Hematopoietic multipotent progenitor cell treated with erythropoietin and hydrocortisone succinate and interleukin-3 and kit ligand, for 8 days (in vitro differentiated cells): ENCODE results near the gene DIPK1A.
A peak's percentile ranks its signal among the peaks of the same experiment; 100 is the strongest.

Experiments
- DNase-seq: peaks from one replicate; pipeline ENCODE4 v3.0.0-alpha.2; 2015

The DIPK1A gene

DNA sequence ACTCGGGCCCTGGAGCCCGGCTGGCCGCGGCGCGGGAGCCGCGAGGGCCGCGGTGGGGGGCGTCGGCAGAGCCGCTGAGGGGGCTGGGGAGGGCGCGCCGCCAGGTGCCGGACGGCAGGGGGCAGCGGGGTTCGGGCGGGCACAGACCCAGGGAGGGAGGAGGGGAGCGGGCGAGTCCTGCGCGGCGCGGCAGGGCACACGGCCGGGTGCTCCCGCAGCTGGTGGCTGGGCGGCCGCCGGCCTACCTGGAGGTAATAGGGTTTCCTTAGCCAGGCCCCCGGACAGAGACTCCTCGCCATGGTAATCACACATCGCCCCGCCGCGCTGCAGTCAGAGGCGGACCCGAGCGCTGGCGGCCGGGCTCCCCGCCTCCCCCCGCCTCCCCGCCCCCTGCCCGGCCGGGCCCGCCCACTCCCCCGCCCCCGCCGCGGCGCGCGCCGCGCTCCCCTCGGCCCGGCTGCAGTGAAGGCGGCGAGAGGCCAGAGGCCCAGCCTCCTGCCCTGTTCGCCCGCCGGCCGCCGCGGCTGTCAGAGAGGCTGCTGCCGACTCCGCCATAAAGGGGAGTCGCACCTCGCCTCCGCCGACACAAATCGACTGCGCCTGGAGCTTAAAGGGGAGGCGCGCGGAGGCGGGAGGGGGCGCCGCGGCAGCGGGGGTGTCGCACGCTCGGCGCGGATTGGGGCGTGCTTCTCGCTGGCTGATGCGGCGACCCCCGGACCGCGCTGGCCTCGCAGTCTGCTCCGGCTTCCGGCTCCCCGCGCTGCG is at the start of gene DIPK1A:
Gene DIPK1A (minus strand): TSS at position 332 of the 765 bp plus-strand sequence. CDS start 33 bp downstream, at position 299.
- DNase-seq = peak; percentile 56

DNA sequence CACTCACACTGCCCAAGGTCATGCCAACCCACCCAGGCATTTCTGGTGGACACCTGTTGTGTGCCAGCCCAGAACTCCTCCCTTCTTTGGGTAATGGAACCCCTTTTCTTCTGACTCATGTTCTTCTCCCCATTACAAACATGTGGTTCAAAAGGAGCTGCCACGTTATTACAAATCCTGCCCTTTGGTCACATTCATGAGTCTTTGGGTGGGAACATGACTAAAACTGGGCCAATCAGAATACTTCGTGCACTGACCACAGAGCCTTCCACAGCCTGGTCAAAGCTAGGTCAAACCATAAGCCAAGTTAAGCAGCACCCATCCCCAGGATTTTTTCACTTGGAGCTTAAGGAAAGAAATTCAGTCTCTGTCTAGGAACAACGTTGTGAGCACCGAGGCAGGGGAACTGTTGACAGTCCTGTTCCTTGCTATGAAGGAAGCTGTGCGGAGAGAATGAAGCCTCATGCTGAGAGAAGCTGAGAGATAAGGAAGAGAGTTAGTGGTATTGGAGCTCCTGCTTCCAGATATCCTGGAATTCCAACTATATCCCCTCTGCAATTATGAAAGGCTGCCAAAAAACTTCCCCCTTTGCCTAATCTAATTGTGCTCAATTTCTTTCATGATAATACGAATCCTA is 46.8 kb upstream of the DIPK1A start:
- no peak for DNase-seq

DNA sequence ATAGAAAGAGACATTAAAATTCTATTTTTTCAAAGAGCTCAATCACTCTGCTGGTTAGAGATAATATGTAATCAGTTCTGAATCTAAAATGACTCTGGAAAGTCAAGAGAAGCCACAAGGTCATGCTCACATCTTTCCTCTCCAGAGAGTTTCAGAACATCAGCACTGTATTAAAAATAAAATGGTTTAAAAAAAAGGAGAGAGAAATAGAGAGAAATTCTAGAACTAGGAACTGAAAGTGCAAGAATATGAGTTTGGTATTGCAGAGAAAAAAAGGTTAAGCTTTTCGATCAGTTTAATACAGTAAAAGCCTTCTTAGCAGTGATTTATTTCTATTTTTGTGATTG is 44.0 kb upstream of the DIPK1A start:
- no peak for DNase-seq

DNA sequence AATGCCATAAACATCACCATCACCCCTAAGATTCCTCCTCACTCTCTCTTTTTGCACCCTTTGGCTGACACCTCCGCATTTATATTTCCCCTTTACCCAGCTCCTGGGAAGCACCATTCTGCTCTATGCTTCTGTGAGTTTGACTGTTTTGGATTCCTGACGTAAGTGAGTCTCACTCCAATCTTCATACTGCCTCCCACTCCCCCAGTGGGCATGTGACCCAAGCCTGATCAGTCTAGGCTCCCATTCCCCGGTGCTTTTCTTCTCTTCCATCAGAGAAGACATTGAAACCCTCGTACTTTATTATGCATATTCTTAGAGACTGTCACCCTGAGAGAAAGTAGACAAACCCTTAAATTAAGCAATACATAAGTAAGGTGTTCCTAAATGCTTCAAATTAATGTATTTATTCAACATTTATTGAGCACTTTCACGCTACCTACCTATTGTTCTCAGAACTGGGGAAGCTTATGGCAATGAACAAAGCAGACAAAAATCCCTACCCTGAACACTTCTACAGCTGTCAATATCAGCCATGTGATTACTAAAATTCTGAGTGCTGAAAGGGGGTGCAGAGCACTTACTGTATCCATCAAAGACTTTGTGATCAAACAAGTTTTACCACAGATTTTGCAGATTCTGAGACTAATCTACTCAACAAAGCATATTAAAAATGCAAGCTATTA is 43.4 kb upstream of the DIPK1A start:
- no peak for DNase-seq

DNA sequence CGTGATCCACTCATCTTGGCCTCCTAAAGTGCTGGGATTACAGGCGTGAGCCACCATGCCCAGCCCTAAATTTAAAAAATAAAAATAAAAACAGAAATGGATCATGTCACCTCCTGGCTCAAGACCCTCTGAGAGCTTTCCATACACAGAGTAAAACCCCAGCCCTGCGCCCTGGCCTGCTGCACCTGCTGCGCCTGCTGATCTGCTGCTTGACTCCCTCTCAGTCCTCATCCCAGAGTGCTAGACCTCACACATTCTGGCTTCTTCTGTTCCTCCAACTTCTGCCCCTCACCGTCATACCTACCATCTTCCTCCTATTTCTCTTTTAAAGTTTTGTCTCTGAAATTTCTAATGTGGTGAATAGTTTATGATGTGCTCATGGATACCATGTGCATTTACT is 42.7 kb upstream of the DIPK1A start:
- DNase-seq = no peak

DNA sequence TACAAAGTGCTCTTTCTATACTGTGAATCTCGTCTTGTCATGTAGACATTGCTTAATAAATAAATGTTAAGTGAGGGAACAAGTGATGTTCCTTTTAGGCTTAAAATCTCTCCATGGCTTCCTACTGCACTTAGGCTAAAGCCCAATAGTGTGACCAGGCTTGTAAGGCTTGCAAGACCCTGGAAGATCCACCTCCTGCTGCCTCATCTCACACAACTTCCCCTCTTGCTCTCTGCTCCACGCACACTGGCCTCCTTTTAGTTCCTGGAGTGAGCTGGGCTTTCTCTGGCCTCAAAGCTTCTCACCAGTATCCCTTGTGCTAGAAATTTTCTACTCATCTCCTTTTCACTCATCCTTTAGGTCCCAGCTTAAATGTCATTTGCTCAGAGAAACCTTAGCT is 41.5 kb upstream of the DIPK1A start:
- DNase-seq = no peak

DNA sequence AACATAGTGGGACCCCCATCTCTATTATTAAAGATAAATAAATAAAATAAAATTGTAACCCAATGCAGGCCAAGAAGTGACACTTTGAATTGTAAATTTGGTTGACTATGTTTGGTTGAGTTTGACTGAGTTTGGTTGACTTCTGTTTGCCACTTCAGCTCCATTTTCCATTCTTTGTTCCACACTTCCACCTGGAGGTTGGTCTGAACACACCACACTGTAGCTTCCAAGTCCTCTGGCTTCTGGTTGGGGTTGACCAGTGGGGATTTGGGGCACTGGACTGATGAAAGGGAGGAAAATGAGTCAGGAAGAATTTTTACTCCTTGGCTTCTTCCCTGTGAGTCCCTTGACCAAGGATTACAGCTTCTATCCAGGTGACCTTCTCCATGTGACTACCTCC is 40.6 kb upstream of the DIPK1A start:
- DNase-seq = no peak

DNA sequence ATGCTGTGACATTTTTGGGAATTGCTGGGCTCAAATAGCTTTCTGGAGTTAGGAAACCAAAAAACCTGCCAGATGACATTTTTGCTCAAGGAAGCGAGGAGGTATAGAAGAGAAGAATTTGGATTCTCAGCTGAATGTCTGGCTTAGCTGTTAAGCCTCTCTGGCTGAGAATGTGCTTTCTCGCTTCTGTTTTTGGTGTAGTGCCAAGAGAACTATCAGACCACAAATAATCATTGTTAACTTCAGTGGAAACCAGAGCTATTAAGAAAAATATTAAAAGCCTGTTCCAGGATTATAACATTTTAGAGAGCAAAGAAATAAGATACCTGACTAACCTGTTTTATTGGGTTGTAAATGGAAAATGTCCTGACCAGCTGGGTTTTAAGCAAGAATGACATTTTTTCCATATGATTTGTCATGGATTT is 39.5 kb upstream of the DIPK1A start:
- no peak for DNase-seq

DNA sequence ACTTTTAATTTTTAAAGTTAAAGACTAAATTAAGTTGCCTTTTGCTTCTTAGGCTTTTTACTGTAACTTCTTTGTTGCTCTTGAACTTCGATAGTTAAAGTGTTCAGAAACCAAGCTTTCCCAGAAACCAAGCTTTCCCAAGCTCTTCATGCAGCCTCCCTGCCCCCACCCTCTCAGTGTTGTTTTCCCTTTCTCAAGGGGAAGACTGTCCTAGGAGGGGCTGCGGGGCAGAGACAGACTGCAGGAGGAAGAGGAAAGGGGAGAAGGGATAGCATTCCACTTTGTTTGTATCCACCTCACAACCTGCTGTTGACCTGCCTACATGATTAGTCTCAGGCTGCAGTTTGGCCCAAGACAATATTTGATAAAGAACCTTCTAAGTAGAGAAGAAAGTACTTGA is 39.0 kb upstream of the DIPK1A start:
- no peak for DNase-seq

DNA sequence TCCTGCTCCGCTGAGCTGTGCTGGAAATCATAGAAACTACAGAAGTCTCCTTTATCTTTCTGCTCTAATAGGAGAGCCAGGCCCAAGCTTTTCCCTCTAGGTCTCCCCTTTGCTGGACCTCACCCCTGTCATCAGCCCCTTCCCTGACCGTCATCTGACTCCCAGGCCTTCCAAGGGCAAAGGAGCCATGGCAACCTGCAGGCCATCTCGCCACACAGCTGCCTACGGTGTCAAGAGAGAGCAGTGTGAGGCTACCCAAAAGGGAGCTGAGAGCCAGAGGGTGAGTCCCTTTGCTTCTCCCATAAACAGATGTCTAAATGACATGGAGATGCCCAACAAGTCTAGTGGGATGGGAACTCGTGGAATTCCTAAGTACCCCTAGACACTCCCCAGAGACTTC is 37.6 kb upstream of the DIPK1A start:
- no peak for DNase-seq

DNA sequence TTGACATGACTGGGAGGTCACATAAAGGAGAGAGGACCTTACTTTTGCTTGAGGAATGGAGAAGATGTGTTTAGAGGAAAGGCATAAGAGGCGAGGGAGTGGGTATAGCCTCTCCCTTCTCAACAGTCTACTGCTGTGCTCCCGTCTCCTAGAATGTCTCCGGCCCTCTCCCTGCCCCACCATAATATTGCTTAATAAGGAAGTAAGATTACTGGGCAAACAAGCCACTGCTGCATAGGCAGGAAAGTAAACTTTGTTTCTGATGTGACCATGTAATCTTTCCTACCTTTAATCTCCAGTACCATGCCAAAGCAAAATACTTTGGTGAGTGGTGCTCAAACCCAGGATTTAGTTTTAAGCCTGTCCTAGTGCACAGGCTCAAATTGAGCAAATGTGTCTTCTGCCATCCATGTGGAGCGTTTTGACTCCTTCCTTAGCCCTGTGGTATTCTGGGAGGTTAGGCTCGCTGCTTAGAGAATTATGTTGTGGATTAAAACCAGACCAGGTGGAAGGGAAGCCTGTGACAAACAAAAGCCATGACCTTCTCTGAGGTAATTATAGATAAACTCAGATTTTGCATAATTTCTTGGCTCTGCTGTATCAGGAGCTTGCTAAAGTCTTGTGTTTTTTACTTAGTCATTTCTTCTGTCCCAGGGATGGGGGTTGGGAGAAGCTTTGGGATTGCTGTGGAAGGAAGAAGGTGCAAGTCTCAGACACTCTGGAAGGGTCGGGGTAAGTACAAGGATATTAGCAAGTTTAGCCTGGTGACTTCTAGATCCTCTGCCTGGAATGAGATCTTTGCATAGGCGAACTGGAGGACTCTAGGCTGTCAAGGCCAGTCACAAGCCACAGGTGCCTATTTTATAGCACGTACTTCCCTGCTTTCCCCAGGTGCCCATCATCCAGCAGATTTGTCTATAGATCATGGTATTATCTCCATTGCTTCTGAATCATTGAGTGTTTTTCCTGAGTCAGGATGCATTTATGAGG is 34.5 kb upstream of the DIPK1A start:
- DNase-seq = no peak

DNA sequence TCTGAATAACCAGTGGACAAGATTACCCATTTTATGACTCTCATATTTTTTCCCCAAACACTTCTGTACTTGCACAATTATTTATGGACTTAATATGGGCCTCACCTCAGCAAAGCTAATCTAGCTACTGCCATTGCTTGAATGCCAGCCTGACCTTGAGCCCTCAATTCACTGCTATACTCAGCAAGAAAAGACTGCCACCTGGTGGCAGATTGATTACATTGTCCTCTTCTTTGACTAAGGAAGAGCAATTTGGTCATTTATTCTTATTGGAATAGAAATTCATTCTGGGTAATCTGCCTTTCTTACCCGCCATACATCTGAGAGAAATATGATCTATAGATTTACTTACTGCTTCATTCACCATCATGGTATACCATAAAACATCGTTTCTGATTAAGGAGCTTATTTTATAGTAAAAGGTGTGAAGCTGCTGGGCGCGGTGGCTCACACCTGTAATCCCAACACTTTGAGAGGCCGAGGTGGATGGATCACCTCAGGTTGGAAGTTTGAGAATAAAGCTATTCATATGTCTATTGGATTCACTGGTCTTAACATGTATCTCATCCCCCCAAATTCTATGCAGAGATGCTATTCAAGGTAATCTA is 32.9 kb upstream of the DIPK1A start:
- DNase-seq = peak; percentile 88

DNA sequence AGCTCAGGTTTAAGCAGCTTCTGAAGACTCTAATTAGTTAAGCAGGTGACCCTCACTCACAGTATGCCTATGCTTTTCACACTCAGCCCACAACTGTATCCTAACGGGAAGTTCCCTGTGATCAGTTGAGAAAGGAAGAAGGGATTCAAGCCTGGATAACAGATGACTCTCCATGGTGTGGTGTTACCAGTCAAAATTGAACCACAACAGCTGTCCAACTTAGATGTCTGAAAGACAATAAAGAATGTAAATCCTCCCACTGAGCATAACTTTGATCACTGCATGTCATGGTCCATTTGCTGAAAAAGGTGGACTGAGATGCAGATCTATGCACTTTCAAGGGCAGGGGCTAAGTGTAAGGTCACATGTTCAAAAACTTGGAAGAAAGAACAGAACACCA is 32.3 kb upstream of the DIPK1A start:
- no peak for DNase-seq

DNA sequence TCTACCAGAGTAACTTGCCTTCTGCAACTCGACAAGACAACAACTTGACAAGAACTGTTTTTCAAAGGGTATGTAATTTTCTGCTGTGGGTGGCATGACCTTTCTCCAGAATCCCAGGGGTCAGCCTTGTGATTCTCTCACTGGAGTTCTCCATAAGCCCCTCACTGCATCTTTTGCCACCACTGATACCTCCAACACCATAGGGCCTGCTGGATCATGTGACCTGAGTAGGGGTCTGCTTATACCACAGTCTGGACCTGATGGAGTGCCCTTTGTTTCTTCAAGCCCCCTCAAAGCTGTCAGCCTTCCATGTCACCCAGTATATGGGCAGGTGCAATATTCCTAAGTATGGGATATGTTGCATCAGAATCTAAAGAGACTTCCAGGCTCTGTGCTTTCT is 31.6 kb upstream of the DIPK1A start:
- DNase-seq = no peak

DNA sequence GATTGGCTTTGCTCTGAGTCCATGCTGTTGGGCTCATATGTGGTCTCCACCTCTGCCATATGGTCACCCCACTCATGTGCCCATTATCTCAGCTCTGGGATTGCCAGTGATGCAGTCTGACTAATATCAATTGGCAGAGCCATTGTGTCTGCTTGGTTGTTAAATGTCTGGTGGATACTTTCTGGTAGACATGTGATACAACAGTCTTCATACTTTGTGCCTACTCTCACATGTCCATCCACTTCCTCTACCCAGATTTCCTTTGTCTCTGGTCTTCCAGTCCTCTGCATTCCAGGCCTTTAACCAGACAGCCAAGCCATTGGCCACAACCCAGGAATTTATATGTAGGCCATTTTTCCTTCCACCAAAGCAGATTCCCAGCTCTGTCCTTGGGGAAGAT is 30.8 kb upstream of the DIPK1A start:
- DNase-seq = no peak

DNA sequence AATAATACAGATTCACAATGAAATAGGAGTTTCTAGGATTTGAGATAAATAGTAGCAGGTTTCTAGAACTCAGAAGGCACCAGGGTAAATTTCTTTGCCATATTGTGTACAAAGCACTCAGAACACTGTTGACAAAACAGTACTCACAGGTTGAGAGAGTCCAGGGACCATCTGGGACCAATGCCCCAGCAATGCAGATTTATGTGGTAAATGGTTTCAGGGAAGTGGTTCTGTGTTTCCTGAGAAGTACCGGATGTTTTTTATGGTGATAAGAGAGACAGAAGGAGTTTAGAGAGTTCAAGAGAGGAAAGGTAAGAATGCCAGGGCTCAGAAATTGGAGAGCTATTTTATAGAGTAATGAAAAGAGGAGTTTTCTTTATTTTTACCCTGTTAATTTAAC is 29.6 kb upstream of the DIPK1A start:
- DNase-seq = peak; percentile 26

DNA sequence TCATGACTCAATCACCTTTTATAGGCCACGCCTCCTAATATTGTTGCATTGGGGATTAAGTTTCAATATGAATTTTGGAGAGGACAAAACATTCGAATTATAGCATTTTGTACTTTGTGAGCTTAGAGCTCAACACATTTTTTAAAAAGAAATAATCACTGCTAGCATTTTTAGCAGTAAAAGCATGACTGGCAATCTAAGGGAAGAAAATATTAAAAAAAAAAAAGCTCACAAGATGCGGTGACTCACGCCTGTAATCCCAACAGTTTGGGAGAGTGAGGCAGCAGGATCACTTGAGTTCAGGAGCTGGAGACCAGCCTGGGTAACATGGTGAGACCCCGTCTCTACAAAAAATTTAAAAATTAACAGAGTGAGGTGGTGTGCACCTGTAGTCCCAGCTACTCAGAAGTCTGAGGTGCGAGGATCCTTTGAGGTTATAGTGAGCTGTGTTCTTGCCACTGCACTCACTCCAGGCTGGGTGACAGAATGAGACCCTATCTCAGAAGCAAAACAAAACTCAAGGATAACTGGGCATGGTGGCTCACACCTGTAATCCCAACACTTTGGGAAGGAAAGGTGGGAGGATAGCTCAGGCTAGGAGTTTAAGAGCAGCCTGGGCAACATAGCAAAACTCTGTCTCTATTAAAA is 28.8 kb upstream of the DIPK1A start:
- no peak for DNase-seq

DNA sequence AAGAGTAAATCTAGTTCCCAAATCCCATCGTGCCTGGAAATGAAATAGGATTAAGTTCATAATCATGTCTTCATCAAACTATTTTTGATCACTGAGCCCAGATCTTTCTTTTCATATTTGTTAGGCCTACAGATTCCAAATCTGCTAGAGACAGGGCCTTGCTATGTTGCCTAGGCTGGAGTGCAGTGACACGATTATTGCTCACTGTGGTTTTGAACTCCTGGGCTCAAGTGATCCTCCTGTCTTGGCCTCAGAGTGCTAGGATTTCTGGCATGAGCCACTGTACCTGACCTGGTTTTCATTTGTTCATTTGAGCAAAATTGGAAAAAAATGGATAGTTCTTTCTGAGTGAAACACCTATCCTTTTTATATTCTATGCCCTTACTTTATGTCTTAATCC is 28.0 kb upstream of the DIPK1A start:
- no peak for DNase-seq

DNA sequence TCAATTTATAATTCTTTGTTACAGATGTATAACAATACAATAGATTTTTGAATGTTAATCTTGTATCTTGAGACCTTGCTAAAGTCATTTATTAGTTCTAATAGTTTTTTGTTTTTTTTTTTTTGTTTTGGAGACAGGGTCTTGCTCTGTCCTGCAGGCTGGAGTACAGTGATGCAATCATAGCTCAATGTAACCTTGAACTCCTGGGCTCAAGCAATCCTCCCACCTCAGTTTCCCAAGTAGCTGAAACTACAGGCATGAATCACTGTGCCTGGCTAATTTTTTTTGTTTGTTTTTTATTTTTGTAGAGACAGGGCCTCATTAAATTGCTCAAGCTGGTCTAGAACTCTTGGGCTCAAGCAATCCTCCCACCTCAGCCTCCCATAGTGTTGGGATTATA is 26.2 kb upstream of the DIPK1A start:
- no peak for DNase-seq

DNA sequence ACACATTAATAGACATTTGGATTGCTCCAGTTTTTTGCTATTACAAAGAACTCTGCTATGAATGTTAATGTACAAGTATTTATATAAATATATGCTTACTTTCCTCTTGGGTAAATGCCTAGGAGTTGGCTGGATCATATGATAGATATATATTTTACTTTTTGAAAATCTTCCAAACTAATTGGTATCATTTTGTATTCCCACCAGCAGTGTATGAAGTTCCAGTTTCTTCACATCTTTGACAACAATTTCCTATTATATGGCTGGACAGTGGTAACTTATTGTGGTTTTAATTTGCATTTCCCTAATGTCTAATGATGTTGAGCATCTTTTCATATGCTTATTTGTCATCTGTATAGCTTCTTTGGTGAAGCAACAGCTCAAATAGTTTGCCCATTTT is 23.8 kb upstream of the DIPK1A start:
- DNase-seq = no peak

DNA sequence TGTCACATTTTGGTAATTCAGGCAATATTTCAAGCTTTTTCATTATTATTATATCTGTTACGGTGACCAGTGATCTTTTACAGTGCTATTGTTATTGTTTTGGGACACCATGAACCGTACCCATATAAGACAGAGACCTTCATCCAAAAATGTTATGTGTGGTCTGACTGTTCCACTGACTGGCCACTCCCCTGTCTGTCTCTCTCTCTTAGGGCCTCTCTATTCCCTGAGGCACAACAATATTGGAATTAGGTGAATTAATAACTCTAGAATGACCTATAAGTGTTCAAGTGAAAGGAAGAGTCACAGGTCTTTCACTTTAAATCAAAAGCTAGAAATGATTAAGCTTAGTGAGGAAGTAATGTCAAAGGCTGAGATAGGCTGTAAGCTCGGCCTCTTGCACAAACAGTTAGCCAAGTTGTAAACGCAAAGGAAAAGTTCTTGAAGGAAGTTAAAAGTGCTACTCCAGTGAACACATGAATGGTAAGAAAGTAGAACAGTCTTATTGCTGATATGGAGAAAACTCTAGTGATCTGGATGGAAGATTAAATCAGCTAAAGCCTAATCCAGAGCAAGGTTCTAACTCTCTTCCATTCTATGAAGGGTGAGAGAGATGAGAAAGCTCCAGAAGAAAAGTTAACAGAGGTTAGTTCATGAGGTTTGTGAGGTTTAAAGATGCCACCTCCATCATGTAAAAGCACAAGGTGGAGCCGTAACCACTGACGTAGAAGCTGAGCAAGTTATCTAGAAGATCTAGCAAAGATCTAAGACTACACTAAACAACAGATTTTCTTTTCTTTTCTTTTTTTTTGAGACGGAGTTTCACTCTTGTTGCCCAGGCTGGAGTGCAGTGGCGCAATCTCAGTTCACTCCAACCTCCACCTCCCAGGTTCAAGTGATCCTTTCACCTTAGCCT is 19.7 kb upstream of the DIPK1A start:
- no peak for DNase-seq
